Activated T-cell treated with anti-CD3 and anti-CD28 coated beads, Interleukin-2, amount 50 U/mL, for 72 hours (primary cell): Measurements from ENCODE around the gene PITX1. TPM values are rescaled to one million over a fixed set of nuclear protein-coding genes. Genes with fewer than 3 reads are reported as not detected.

ENCODE experiments used
- ATAC-seq, 2 donors: fragments of 150-1000 bp; cut with Tn5 transposase; replicated peaks in 1 of 2; 2 replicates each; pipeline ENCODE4 v1.10.0; 2021; ENCODE audit warnings: moderate library complexity in 2 of 2, mild to moderate bottlenecking in 1 of 2
- DNase-seq, 2 donors: peaks; one replicate each; pipeline ENCODE4 v3.0.0; 2021 to 2022; ENCODE audit warnings: mixed read lengths in 1 of 2
- H3K27ac Mint-ChIP-seq: one replicate; pipeline ENCODE4 v1.8.0; 2022; ENCODE audit warnings: mild to moderate bottlenecking, moderate library complexity, mixed read lengths
- H3K27me3 Mint-ChIP-seq: one replicate; pipeline ENCODE4 v1.8.0; 2022; ENCODE audit warnings: low read depth, mixed read lengths
- H3K36me3 Mint-ChIP-seq, 2 donors: one replicate each; pipeline ENCODE4 v1.8.0; 2022; ENCODE audit warnings: mixed read lengths in 2 of 2, mild to moderate bottlenecking in 1 of 2; ENCODE audit not compliant: insufficient read depth in 2 of 2
- H3K4me1 Mint-ChIP-seq: one replicate; pipeline ENCODE4 v1.8.0; 2022; ENCODE audit warnings: low read depth, mixed read lengths
- H3K4me3 Mint-ChIP-seq, 2 donors: one replicate each; pipeline ENCODE4 v1.8.0; 2022; ENCODE audit warnings: mild to moderate bottlenecking in 2 of 2, mixed read lengths in 2 of 2, moderate library complexity in 2 of 2
- H3K9me3 Mint-ChIP-seq, 2 donors: one replicate each; pipeline ENCODE4 v1.8.0; 2022; ENCODE audit warnings: mixed read lengths in 2 of 2
- total RNA-seq, 2 donors: library from RNA; stranded (reverse); gene quantifications; one replicate each; pipeline ENCODE4 v1.2.3, GENCODE V29; 2022

The PITX1 gene
- total RNA-seq, 2 donors from 2014 or later = 0.50 to 0.76 TPM

DNA sequence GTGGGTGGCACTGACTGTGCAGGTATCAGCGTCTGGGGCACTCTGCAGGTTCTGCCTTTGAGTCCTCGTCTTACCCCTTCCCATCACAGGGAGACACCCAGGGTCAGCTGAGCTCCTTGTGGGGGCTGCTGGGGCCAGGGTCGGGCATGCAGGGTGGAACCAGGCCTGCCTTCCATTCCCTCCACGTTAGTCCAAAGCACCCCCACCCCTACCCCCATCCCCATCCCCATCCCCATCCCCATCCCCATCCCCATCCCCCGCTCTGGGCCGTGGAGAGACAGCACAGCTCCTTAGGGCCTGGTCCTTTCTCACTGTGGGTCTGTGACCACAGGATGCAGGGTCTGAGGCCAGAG lies 1.6 kb upstream of the PITX1 start:
- peaks cover 81% of the 10 kb centered on the region for H3K27me3 Mint-ChIP-seq
- no peaks in the 10 kb centered on the region for H3K9me3 Mint-ChIP-seq
- ATAC-seq (no peak), DNase-seq (no peak)
- no peak overlapping the region for H3K4me3 Mint-ChIP-seq
- H3K27ac Mint-ChIP-seq = no peak overlapping the region
- H3K36me3 Mint-ChIP-seq = peaks cover 0 to 7% of the 10 kb centered on the region in 2 donors
- H3K4me1 Mint-ChIP-seq = peaks cover 34% of the 10 kb centered on the region

DNA sequence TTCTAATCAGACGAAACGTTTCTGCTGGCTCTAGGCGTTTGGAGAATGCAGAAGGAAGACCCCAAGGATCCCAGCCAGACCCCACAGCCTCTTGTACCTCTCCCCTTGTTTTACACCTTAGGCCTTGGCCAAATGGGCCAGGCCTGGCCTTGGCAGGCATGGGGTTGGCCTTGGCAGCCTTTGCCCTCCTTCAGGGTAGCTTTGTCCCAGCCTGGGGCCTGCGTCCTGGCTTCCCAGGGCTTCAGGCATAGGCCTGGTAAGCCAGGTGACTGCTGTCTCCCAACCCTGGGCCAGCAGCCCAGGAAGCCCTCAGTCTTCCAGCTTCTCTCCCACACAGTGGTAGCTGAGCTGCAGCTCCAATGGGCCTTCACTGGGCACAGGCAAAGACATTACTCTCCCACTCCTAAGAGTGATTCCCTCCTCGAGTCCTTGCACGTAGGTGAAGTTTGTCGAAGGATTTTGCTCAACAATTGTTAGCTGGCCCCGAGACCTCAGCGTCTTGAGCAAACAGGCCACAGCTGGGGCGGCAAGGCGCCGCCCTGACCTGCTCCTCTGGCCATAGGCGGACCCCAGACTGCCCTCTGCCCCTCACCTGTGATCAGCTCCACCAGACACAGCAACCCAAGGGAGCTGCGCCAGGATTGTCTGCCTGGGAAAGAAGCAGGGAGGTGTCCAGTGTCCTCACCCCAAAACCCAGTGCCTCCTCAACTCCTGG lies 1.1 kb upstream of the PITX1 start:
- Mint-ChIP-seq H3K27ac (no peak overlapping the region), H3K9me3 (no peaks in the 10 kb centered on the region), H3K4me3 (peak overlapping the region; percentile 83 to 88), H3K4me1 (peaks cover 38% of the 10 kb centered on the region), H3K27me3 (peaks cover 81% of the 10 kb centered on the region), H3K36me3 (peaks cover 0 to 7% of the 10 kb centered on the region in 2 donors)
- no peak for ATAC-seq
- DNase-seq = no peak

DNA sequence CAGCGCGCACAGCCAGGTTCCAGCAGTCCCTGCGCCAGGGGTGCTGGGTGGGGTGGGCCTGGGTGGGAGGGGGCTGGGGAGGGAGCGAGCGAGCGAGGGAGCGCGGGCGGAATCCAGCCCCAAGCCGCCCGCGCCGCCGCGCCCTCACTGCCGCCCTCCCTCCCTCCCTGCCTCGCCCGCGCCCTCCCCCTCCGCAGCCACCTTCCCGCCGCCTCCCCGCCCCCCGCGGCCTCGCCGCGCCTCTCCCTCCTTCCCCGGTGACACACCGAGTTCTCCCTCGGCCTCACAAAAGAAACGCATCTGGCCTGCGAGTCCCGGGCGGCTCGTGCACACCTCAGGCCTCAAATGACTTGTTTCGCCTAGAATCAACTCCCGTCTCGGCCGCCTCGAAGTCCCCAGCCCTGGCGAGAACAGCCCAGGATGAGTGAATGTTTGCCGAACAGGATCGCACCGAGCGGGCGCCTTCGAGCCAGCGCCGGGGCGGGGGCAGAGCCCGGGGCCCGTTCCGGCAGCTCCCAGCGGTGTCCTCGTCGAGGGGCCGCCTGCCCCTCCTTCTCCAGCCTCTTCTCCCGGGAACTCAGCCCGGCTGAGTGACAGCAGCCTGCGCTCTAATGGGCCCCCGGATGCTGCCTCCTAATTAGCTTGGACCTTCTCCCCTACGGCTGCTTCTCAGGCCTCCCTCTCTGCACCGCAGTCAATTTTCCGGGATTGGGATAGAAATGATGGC lies 371 bp upstream of the PITX1 start:
- Mint-ChIP-seq H3K4me3 (peak overlapping the region; percentile 83 to 88), H3K4me1 (peaks cover 38% of the 10 kb centered on the region), H3K36me3 (peaks cover 2 to 12% of the 10 kb centered on the region in 2 donors), H3K27me3 (peaks cover 86% of the 10 kb centered on the region), H3K9me3 (no peaks in the 10 kb centered on the region), H3K27ac (no peak overlapping the region)
- peak; percentile 56 to 59 for DNase-seq
- ATAC-seq = peak; percentile 45

DNA sequence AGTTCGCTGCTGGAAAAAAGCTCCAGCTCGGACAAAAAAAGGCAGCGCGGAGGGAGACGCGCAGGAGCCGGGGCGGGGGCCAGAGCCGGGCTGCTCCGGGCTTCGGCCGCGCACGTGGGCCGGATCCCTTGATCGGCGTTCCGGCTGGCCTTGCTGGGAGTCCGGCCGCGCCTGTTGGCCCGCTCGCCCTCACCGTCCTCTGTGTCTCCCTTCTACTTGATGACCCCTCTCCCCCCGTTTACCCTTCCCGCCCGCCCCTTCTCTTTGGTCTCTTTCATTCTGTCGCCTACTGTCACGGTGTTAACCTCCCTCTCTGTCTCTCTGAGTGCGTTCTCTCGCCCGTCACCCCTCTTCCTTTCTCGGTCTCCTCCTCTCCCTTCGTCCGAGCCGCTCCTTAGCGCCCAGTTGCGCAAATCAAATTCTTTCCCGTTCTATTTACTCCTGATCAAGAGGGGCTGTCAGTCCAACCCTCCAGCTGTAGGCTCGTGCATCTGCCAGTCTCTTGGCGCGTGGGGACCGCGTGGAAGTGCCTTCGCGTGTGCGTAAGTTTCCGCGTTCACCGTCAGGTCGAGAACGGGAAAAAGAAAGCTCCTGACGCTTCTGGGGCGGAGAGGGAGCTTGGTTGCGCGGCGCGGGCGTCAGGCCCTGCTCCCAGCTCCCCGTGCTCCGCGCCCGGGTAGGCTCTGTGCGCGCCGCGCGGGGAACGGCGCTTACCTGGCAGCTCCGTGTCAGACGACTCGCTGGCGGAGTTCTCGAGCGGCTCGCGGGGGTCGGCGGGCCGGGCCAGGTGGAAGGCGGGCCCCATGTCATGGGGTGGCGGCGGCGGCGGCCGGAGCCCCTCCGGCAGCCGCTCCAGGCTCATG lies 798 bp downstream of the PITX1 start:
- H3K9me3 Mint-ChIP-seq = no peaks in the 10 kb centered on the region
- peaks cover 4 to 14% of the 10 kb centered on the region in 2 donors for H3K36me3 Mint-ChIP-seq
- peak; percentile 35 to 49 for DNase-seq
- H3K4me1 Mint-ChIP-seq = peaks cover 38% of the 10 kb centered on the region
- no peak overlapping the region for H3K27ac Mint-ChIP-seq
- peak; percentile 45 to 57 for ATAC-seq
- peak overlapping the region; percentile 81 to 84 for H3K4me3 Mint-ChIP-seq
- peaks cover 89% of the 10 kb centered on the region for H3K27me3 Mint-ChIP-seq

DNA sequence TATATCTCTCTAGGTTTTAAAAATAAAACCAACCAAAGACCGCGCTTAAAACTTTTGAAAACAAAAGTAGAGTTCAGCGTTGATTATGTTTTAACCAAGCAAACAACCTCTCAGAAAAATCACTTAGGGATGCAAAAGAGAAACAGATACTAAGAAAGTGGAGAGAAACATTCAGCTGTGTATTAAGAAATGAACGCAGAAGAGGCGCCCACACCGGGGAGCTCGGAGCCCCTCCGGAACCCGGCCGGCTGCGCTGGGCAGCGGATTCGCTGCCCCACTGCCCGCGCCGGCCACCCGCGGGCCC lies 1.4 kb downstream of the PITX1 start:
- ATAC-seq = no peak
- no peak overlapping the region for H3K27ac Mint-ChIP-seq
- peaks cover 38% of the 10 kb centered on the region for H3K4me1 Mint-ChIP-seq
- peaks cover 85% of the 10 kb centered on the region for H3K27me3 Mint-ChIP-seq
- H3K4me3 Mint-ChIP-seq = peak overlapping the region; percentile 59 to 88
- H3K36me3 Mint-ChIP-seq = peaks cover 4 to 14% of the 10 kb centered on the region in 2 donors
- no peak for DNase-seq
- no peaks in the 10 kb centered on the region for H3K9me3 Mint-ChIP-seq

DNA sequence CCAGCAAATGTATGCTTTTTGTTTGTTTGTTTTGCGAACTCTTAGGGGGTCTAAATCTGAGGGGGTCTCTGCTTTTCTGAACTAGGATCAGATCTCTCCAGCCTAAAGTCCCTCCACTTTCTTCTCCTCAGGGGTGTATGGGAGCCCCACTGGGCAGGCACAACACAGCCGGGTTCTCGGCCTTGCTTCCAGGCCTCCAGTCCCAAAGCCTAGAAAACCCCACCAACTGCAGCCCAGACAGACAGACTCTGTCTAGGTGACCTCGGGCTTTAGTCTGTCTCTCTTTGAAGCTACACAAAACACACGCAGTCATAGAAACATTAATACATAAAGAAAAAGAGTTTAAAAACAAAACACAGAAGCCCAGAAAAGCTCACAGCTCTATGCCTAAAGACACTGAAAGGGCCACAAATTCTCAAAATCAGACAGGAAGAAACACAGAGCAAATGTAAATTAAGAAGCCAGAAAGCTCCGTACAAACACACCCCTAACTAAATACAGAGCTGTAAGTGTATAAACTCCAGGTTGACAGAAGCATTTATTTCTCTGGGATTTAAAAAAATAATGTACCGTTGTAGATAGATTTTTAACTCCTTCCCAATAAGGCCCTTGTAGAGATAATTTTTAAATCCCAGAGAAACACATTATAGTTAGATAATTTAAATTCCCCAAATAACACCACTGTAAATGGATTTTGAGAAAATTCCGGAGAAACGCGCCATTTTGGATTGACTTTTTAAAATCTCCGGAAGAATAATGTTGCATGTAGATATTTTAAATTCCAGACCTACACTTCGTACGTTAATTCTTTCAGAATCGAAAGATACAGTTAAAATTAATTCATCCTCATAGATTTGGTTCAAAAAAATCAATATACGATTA lies 2.0 kb downstream of the PITX1 start:
- Mint-ChIP-seq H3K27ac (no peak overlapping the region), H3K4me1 (peaks cover 38% of the 10 kb centered on the region), H3K27me3 (peaks cover 85% of the 10 kb centered on the region), H3K9me3 (no peaks in the 10 kb centered on the region), H3K4me3 (peak overlapping the region; percentile 65 to 88), H3K36me3 (peaks cover 4 to 14% of the 10 kb centered on the region in 2 donors)
- DNase-seq (no peak), ATAC-seq (no peak)

DNA sequence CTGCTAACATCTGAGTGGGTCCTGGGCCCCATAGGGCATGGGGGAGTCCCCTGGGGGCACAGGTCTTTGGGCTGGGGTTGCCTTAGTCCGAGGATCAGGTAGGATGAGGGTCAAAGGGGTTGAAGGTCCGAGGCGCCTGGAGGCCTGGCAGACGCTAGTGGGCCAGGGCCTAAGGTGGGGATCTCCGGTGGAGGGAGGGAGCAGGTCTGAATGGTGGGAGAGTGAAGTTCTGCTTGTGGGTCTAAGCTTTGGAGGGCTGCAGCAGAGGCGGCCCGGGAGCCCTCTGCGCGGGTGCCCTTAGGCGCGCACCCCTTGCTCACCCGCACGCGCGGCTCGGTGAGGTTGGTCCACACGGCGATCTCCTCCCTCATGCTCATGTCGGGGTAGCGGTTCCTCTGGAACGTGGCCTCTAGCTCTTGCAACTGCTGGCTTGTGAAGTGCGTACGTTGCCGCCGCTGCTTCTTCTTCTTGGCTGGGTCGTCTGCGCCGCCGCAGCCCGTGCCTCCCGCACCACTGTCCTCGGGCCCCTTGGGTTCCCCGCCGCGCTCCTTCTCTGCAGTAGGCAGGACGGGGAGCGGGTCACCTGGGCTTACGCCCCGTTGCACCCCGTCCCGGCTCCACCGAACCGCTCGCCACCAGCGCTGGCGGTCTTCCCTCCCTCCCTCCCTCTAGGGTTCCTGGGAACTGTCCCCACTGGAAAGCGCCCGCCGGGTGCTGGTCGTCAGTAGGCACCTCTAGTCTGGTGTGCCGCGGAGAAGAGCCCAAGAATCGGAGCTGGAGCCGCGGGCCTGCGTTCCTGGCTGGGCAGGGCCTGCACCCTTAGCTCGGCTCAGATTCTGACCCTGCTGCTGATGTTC lies 2.8 kb downstream of the PITX1 start:
- ATAC-seq = peak; percentile 18 to 21
- Mint-ChIP-seq H3K4me1 (peaks cover 38% of the 10 kb centered on the region), H3K36me3 (peaks cover 4 to 14% of the 10 kb centered on the region in 2 donors), H3K4me3 (peak overlapping the region; percentile 65 to 88), H3K27ac (no peak overlapping the region), H3K27me3 (peaks cover 85% of the 10 kb centered on the region), H3K9me3 (no peaks in the 10 kb centered on the region)
- peak in 1 of 2 donors; percentile 35 for DNase-seq

DNA sequence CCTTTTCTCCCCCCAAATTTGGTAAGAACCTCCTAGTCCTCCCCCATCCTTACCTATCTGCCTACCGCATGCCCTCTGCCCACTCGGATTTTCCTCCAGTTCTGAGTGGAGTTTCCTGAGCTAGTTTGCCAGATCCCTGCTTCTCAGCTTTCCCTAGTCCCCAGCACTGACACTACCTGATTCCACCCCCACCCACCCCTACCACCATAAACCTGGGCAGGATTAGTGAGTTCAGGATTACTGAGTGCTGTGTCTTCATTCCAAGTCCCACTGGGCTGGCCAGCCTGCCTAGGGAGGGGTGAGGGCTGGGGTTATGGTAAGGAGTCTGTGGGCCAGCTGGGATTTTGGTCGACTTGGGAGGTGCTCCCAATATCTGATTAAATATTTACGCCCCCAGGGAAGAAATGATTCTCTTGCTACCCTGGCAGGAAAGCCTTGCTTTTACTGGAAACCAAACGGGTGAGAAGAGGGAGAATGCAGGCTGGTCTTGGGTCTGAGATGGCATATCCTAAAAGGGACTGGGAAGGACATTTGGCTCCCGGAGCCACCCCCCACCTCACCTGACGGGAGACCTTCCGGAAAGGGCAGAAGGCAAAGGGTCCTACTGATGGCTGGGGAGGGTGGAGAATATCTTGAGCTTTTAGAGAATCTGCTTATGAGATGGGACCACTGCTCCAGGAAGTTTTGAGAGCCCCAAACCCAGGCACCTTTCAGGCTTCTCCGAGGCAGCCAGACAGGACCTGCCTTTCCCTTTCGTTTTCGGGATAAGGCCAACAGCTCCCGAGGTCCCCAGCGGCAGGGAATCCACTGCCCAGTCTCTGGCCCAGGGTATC lies 3.7 kb downstream of the PITX1 start:
- peaks cover 4 to 14% of the 10 kb centered on the region in 2 donors for H3K36me3 Mint-ChIP-seq
- ATAC-seq = no peak

DNA sequence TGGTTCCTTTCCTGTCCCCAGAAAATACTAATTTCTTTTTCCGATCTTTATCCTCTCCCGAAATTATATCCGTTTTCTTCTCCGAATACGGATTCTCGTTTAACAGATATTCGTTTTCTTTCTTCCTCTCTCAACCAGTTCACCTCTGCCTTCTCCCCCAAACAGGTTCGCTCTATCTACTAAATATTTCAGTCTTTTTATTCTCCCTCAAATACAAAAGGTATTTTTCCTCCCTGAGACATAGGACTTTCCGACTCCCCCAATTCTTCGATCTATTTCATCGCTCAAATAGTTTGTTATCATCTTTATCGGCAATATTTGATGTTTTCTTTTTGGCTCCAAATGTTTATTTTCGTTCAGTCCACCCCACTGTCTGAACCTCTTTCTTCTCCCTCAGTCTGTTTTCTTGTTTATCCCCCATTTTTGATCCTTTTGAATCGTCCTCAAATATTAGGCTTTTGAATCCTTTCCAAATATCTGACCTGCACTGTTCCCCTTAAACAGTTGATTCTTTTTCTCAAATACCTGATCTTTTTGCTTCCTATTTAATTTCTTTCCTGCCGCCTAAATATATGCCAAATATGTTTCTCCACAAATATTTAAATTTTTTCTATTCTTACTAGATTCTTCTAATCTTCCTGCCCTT lies 4.4 kb downstream of the PITX1 start:
- peak overlapping the region; percentile 45 for H3K27ac Mint-ChIP-seq
- peaks cover 74% of the 10 kb centered on the region for H3K27me3 Mint-ChIP-seq
- H3K4me1 Mint-ChIP-seq = peaks cover 32% of the 10 kb centered on the region
- peaks cover 4 to 12% of the 10 kb centered on the region in 2 donors for H3K36me3 Mint-ChIP-seq
- DNase-seq (no peak), ATAC-seq (no peak)
- H3K9me3 Mint-ChIP-seq = no peaks in the 10 kb centered on the region
- H3K4me3 Mint-ChIP-seq = peak overlapping the region; percentile 18 to 44

More for the DNA sequence above, 3.7 kb downstream of the PITX1 start:
- Mint-ChIP-seq H3K9me3 (no peaks in the 10 kb centered on the region), H3K4me3 (peak overlapping the region; percentile 65 to 76), H3K27ac (peak overlapping the region; percentile 45), H3K4me1 (peaks cover 38% of the 10 kb centered on the region), H3K27me3 (peaks cover 81% of the 10 kb centered on the region)
- DNase-seq = no peak

DNA sequence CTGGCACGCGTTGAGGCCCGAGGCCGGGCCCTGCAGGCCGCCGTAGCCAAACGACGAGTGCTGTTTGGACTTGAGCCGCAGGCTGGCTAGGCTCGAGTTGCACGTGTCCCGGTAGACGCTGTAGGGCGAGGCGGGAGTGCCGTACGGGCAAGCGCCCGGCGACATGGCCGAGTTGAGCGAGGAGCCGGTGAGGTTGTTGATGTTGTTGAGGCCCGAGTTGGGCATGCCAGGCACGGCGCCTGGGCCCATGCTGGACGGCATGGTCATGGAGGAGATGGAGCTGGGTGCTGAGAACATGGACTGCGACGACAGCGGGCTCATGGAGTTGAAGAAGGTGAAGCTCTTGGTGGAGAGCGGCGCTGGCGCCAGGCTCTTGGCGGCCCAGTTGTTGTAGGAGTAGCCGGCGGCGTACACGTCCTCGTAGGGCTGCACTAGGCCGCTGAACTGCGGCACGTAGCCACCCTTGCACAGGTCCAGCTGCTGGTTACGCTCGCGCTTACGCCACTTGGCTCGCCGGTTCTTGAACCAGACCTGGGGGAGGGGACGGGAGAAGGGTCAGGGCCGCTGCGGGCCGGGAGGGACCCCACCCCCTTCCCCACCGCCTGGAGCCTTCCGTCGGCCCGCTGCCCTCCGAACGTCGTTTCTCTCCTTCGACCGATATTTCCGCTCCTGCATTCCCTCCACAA lies 5.1 kb downstream of the PITX1 start:
- DNase-seq = no peak
- Mint-ChIP-seq H3K9me3 (no peaks in the 10 kb centered on the region), H3K36me3 (peaks cover 4 to 12% of the 10 kb centered on the region in 2 donors), H3K4me3 (peak overlapping the region; percentile 44 to 59), H3K4me1 (peaks cover 29% of the 10 kb centered on the region), H3K27ac (no peak overlapping the region), H3K27me3 (peaks cover 71% of the 10 kb centered on the region)
- no peak for ATAC-seq
